Stimulated activated CD4-positive, alpha-beta T cell treated with anti-CD3 and anti-CD28 coated beads, Interleukin-2, amount 100 ng/mL, for 4 hours (primary cell): Measurements from ENCODE around the gene UTP4.
"Not testable (repeated sequence)": the region's sequence is repeated elsewhere in the genome, so short reads cannot be mapped to it uniquely, and the experiment has no call there.

Experiments
- DNase-seq: peaks from one replicate; pipeline ENCODE4 v3.0.0-alpha.2; 2020; ENCODE audit warnings: low read depth

The UTP4 gene

GRCh38 chr16:69131167-69131838 lies 1.1 kb upstream of the UTP4 start:
- peak; percentile 24 for DNase-seq

GRCh38 chr16:69131839-69132423 lies 518 bp upstream of the UTP4 start:
- DNase-seq, result peak; percentile 79

- DNase-seq, result no peak
These were observed 1.0 kb downstream of the UTP4 start for GRCh38 chr16:69133373-69133954.

GRCh38 chr16:69138608-69139007 lies 6.2 kb downstream of the UTP4 start:
- DNase-seq, result no peak

GRCh38 chr16:69139464-69139863 lies 7.0 kb downstream of the UTP4 start:
- DNase-seq, result not testable (repeated sequence)

DNA sequence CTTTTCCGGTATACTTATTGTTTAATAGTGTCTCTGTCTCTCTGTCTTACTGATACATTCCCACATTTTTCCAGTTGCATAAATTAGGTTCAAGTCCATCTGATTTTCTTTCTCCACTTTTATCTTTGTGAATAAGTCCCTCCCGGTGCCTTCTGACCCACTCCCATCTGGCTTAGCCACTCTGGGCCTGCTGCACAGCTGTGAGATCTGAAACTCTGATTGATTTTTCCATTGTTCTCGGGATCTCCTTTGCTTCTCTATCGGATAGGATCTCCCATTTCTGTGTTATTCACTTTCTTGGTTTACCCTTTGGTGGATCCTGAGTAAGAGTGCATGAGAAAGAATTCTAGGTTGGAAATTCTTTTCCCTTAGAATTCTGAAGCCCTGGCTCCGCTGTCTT lies 8.6 kb downstream of the UTP4 start:
- DNase-seq, result no peak

DNA sequence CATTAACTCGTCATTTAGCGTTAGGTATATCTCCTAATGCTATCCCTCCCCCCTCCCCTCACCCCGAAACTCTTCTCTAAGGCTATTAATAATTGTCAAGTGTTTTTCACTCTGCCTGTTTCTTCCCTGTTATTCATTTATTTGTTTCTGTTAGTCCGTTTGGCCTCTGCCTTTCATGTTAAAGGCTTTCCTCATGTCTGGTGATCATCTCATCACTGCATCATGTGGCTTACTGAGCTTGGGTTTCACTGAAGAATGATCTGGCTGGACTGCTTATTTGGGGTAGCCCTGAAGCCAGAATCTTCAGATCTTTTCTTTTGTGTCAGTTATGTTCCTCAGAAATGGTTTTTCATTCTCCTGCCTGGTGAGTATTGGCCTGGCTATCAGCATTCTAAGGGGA lies 9.5 kb downstream of the UTP4 start:
- DNase-seq, result no peak

- no peak for DNase-seq
These were observed 10.7 kb downstream of the UTP4 start for GRCh38 chr16:69143116-69143515.

DNA sequence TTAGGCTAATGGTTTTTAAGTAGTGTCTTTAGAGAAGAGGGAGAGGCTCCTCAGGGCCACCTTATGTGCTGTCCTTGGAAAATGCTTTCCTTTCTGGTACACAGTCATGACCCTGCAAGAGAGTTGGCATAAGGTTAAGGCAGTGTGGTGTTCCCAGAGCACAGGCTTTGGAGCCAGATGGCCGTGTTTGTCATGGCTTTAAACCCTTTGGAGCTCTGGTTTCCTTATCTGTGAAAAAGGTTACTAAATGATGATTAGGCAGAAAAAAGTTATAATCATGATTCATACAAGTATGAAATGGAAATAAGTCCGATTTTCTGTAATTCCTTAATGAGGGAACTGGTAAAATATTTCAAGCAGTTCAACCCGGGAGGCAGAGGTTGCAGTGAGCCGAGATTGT lies 13.2 kb downstream of the UTP4 start:
- no peak for DNase-seq

DNA sequence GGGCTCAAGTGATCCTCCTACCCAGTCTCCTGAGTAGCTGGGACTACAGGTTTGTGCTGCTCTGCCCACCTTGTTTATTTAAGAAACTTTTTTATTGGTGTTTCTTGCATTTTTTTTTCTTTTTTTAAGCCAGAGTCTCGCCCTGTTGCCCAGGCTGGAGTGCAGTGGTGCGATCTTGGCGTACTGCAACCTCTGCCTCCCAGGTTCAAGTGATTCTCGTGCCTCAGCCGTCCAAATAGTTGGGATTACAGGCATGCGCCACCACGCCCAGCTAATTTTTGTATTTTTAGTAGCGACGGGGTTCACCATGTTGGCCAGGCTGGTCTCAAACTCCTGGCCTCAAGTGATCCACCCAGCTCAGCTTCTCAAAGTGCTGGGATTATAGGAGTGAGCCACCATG lies 17.2 kb downstream of the UTP4 start:
- DNase-seq, result not testable (repeated sequence)

GRCh38 chr16:69150146-69150865 lies 17.9 kb downstream of the UTP4 start:
- peak; percentile 37 for DNase-seq

GRCh38 chr16:69157196-69157595 lies 24.7 kb downstream of the UTP4 start:
- DNase-seq, result no peak

- DNase-seq, result no peak
These were observed 27.7 kb downstream of the UTP4 start for GRCh38 chr16:69160192-69160591.

- no peak for DNase-seq
These were observed 33.1 kb downstream of the UTP4 start for GRCh38 chr16:69165584-69165983.

GRCh38 chr16:69166221-69166833 lies 33.9 kb downstream of the UTP4 start:
- DNase-seq, result peak; percentile 76

DNA sequence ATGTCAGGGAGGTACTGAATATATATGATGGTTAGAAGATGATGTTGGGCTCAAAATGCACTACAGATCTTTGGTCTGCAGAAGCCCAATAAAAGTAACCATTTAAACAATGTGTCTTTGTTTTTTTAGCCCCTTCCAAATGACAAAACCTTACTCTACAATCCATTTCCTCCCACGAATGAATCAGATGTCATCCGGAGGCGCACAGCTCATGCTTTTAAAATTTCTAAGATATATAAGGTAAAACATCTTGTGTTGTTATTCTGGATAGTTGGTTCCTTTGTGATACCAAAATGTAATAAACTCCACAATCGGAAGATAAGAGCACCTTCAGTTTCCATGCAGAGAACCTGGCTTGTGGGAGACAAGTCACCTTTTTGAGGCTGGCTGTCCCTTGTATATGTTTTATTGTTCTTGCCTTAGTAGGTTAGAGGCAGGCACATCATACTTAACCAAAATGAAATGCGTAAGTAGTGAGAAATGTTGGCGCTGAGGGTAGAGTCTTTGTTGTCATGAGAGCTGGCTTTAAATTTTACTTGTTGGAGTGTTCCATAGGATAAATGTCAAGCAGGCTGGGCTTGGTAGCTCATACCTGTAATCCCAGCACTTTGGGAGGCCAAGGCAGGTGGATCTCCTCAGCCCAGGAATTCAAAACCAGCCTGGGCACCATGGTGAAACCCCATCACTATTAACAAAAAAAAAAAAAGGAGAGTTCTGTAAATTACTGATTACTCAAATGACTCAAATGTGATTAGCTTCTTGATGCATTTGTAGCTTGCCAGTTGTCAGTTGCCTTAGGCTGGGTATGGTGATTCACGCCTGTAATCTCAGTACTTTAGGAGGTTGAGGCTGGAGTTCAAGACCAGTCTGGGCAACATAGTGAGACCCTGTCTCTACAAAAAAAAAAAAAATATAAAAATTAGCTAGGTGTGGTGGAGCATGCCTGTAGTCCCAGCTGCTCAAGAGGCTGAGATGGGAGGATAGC lies 34.8 kb downstream of the UTP4 start:
- DNase-seq, result no peak

DNA sequence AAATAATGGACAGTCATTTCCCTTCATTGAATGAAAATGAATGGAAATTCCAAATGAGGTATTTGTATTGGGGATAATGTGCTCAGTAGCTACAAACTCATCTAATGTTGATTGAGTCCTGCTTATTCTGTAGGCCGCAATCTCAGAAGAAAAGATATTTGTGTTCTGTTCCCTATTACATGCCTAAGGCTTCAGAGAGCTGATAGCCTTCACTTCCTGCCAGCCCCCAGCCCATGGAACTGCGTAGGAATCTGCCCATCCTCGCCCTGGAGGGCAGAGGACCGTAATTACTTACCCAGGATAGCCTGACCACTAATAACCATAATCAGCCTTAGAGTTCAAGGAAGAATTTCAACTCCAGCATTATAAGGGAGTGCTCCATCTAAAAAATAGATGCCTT lies 36.6 kb downstream of the UTP4 start:
- DNase-seq, result no peak

- no peak for DNase-seq
These were observed 37.3 kb downstream of the UTP4 start for GRCh38 chr16:69169607-69170352.

GRCh38 chr16:69171325-69172084 lies 39.1 kb downstream of the UTP4 start:
- DNase-seq, result no peak
